ENCODE results near the gene SLC4A1. TPM values are rescaled to one million over a fixed set of nuclear protein-coding genes. Genes with fewer than 3 reads are reported as not detected.

SLC4A1 gene
- total and polyA plus RNA-seq, 2 of the 13 experiments (the other 11 are each of a cell fraction or from before 2014, with no cell fraction given): not detected

DNA sequence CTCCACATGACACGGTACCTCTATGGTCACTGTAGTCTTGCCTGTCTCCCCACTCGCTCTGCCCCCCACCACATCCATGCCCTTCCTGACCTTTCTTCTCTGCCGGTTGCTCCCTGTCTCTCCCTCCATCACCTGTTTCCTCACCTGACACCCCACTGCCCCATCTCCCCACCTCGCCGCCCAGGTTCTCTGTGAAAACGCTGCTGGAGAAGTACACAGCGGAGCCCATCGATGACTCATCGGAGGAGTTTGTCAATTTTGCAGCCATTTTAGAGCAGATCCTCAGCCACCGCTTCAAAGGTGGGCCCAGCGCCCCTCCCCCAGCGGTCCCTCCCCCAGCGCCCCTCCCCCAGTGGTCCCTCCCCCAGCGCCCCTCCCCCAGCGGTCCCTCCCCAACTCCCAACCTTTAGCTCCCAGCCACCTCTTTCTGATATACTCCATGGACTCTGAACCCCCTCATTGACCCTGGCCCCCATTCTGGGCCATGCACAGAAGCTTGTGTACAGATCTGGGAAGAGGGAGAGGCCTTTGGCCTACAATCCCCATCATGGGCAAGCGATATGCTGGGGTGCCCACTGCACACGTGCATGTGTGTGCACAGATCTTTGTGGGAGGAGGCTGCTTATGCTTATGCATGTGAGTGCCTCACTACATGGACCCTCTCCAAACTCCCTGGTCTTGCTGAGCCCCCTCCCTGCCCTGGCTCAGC is 44.6 kb upstream of the SLC4A1 start (continued):
- no peak for TF ChIP-seq GABPA (IDR thresholded peaks at IDR 0.05; ENCODE audit: low read depth, low read length)
- TF ChIP-seq GABPA (CRISPR knock-in tag; IDR thresholded peaks at IDR 0.05; ENCODE audit: low read depth): 0 out of 2 replicates have a peak, but pooled peaks have one; percentile 9
- TF ChIP-seq, protein P1, sequence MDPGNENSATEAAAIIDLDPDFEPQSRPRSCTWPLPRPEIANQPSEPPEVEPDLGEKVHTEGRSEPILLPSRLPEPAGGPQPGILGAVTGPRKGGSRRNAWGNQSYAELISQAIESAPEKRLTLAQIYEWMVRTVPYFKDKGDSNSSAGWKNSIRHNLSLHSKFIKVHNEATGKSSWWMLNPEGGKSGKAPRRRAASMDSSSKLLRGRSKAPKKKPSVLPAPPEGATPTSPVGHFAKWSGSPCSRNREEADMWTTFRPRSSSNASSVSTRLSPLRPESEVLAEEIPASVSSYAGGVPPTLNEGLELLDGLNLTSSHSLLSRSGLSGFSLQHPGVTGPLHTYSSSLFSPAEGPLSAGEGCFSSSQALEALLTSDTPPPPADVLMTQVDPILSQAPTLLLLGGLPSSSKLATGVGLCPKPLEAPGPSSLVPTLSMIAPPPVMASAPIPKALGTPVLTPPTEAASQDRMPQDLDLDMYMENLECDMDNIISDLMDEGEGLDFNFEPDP (CRISPR knock-in tag; conservative IDR thresholded peaks at IDR 0.05): no peak
- TF ChIP-seq JUND (CRISPR knock-in tag; IDR thresholded peaks at IDR 0.05): peak; percentile 53; the same call in 1 of the 2 replicates
- peak; percentile 64 for TF ChIP-seq ZFX (CRISPR knock-in tag; IDR thresholded peaks at IDR 0.05; ENCODE audit: low read depth)
- no peak for TF ChIP-seq FOXP1 (IDR thresholded peaks at IDR 0.05)
- no peak for TF ChIP-seq FOXP1 (CRISPR knock-in tag; IDR thresholded peaks at IDR 0.05)
- TF ChIP-seq CREB1 (IDR thresholded peaks at IDR 0.05): peak; percentile 31; the same call in 1 of the 2 replicates
- no peak for TF ChIP-seq CREB1 (CRISPR knock-in tag; IDR thresholded peaks at IDR 0.05)
- TF ChIP-seq NR2F2 (IDR thresholded peaks at IDR 0.05; ENCODE audit: borderline replicate concordance, low read depth): peak; percentile 55; the same call in 1 of the 2 replicates
- peak in 1 of 2 experiments; percentile 26; a peak in 1 of 4 replicates for TF ChIP-seq EP300 (IDR thresholded peaks at IDR 0.05; ENCODE audit: low read depth in 2 of 2, low read length in 2 of 2)
- TF ChIP-seq EP300 (CRISPR knock-in tag; IDR thresholded peaks at IDR 0.05; ENCODE audit: borderline replicate concordance): no peak
- peak; percentile 85 for TF ChIP-seq SALL1 (CRISPR knock-in tag; IDR thresholded peaks at IDR 0.05)
- TF ChIP-seq WIZ (CRISPR knock-in tag; IDR thresholded peaks at IDR 0.05): 0 out of 2 replicates have a peak, but pooled peaks have one; percentile 57
- peak; percentile 86 for TF ChIP-seq HNF4A (CRISPR knock-in tag; IDR thresholded peaks at IDR 0.05)
- TF ChIP-seq PPARG (CRISPR knock-in tag; conservative IDR thresholded peaks at IDR 0.05): peak; percentile 91
- TF ChIP-seq ZUFSP (CRISPR knock-in tag; IDR thresholded peaks at IDR 0.05; ENCODE audit: borderline replicate concordance): no peak
- 0 out of 2 replicates have a peak, but pooled peaks have one; percentile 4 for TF ChIP-seq KDM5B (CRISPR knock-in tag; IDR thresholded peaks at IDR 0.05; ENCODE audit: borderline replicate concordance)
- no peak for TF ChIP-seq SMARCC2 (IDR thresholded peaks at IDR 0.05)
